Panc1 (cell line): ENCODE data around the gene CHRM2.

Experiments used
- CTCF ChIP-seq: fragments of 450-650 bp; IDR thresholded peaks from 2 replicates; pipeline ENCODE4 v1.5.1; 2017; ENCODE audit warnings: mild to moderate bottlenecking
- REST ChIP-seq, 2 experiments: IDR thresholded peaks; 2 replicates each; pipeline ENCODE4 v1.6.1; 2011 to 2012; ENCODE audit warnings: low read depth in 2 of 2, control low read depth in 1 of 2, low read length in 1 of 2, mild to moderate bottlenecking in 1 of 2, moderate library complexity in 1 of 2; ENCODE audit not compliant: insufficient read depth in 1 of 2
- SIN3A ChIP-seq: IDR thresholded peaks from 2 replicates; pipeline ENCODE4 v1.6.1; 2012; ENCODE audit warnings: low read depth, mild to moderate bottlenecking, low read length, moderate library complexity, borderline replicate concordance; ENCODE audit not compliant: insufficient read depth

DNA sequence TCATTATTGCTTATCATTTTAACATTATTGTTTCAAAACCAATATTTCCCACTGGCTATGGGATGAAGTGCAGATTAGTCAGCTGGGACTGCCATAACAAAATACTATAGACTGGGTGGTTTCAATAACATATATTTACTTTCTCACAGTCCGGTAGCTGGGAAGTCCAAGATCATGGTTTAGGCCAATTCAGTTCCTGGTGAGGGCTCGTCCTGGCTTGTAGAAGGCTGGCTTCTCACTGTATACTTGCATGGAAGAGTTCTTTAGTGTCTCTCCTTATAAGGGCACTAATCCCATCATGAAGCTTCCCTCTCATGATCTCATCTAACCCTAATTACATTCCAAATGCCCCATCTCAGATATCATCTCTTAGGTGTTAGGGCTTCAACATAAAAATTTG is 101.3 kb downstream of the CHRM2 start:
- TF ChIP-seq CTCF, result no peak
- no peak for TF ChIP-seq REST (IDR thresholded peaks at IDR 0.05; ENCODE audit: insufficient read depth in 1 of 2, low read depth in 2 of 2, low read length in 1 of 2)
- no peak for TF ChIP-seq SIN3A
